ENCODE results near the gene KRT85.
"Not testable (repeated sequence)": the region's sequence is repeated elsewhere in the genome, so short reads cannot be mapped to it uniquely, and the experiment has no call there.

Gene KRT85

GRCh38 chr12:52366738-52367485 is at the start of gene KRT85:
TSS of gene KRT85 (minus strand) at chr12:52367481. CDS start at chr12:52367405, 76 bp downstream.
- no peak for DNase-seq

- no peak for DNase-seq
Measured at GRCh38 chr12:52416795-52417194, 49.5 kb upstream of the KRT85 start.

GRCh38 chr12:52415870-52416750 is 48.8 kb upstream of the KRT85 start:
- no peak for DNase-seq

GRCh38 chr12:52414936-52415335 is 47.7 kb upstream of the KRT85 start:
- no peak for DNase-seq

- no peak for DNase-seq
Measured at GRCh38 chr12:52413782-52414345, 46.6 kb upstream of the KRT85 start.

GRCh38 chr12:52413202-52413601 is 45.9 kb upstream of the KRT85 start:
- DNase-seq: no peak

- DNase-seq: no peak
Measured at GRCh38 chr12:52411815-52412214, 44.5 kb upstream of the KRT85 start.

- DNase-seq: not testable (repeated sequence)
Measured at GRCh38 chr12:52410589-52411248, 43.4 kb upstream of the KRT85 start.

GRCh38 chr12:52407918-52408317 is 40.6 kb upstream of the KRT85 start:
- no peak for DNase-seq

GRCh38 chr12:52405922-52406385 is 38.7 kb upstream of the KRT85 start, which contains the start of gene KRT82:
TSS of gene KRT82 (minus strand) at chr12:52406335. CDS start at chr12:52406277, 58 bp downstream.
- no peak for DNase-seq

- DNase-seq: no peak
Measured at GRCh38 chr12:52404951-52405350, 37.7 kb upstream of the KRT85 start.

GRCh38 chr12:52403561-52403960 is 36.3 kb upstream of the KRT85 start:
- no peak for DNase-seq

GRCh38 chr12:52402873-52403540 is 35.7 kb upstream of the KRT85 start:
- DNase-seq: no peak

- DNase-seq: no peak
Measured at GRCh38 chr12:52402377-52402776, 35.1 kb upstream of the KRT85 start.

GRCh38 chr12:52401926-52402325 is 34.6 kb upstream of the KRT85 start:
- DNase-seq: no peak

- DNase-seq: no peak
Measured at GRCh38 chr12:52401526-52401925, 34.2 kb upstream of the KRT85 start.

- DNase-seq: no peak
Measured at GRCh38 chr12:52400906-52401305, 33.6 kb upstream of the KRT85 start.

- no peak for DNase-seq
Measured at GRCh38 chr12:52399756-52400155, 32.5 kb upstream of the KRT85 start.

GRCh38 chr12:52398176-52398575 is 30.9 kb upstream of the KRT85 start:
- no peak for DNase-seq

GRCh38 chr12:52396656-52397055 is 29.4 kb upstream of the KRT85 start:
- no peak for DNase-seq

- no peak for DNase-seq
Measured at GRCh38 chr12:52395761-52396434, 28.6 kb upstream of the KRT85 start.
